ENCODE results near the gene EEF2.
"Not testable (repeated sequence)": the region's sequence is repeated elsewhere in the genome, so short reads cannot be mapped to it uniquely, and the experiment has no call there.

EEF2 gene

DNA sequence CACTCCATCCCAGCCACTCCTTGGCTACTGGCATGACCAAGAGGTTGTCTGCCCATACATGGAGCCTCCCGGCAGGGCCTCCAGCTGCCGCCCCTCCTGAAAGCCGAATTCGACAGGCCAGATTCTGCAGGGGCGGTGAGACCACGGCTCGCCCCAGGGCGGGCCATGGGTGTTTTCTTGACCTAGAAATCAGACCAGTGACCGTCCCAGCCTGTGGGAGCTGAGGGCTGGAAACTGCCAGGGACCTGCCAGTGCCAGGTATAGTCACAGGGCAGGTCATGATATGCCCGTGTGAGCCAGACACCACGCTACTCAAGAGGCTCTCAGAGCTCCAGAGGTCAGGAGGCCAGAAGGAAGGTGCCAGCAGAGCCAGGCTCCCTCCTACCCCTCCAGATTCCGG, 31.2 kb downstream of the EEF2 start:
- Histone ChIP-seq H3K4me3 (ENCODE audit: low read length, poor library complexity, severe bottlenecking) (no peak overlapping the region), H3K27me3 (ENCODE audit: insufficient read depth, low read length, poor library complexity, severe bottlenecking) (no peaks in the 10 kb centered on the region), H3K9me3 (ENCODE audit: insufficient read depth, low read depth, low read length) (no peaks in the 10 kb centered on the region), H3K4me2 (ENCODE audit: low read depth, low read length, poor library complexity, severe bottlenecking) (no peak overlapping the region), H4K20me1 (ENCODE audit: insufficient read depth, low read length, poor library complexity, severe bottlenecking) (no peaks in the 10 kb centered on the region), H3K4me1 (ENCODE audit: insufficient read depth, low read length, poor library complexity, severe bottlenecking) (peaks cover 7% of the 10 kb centered on the region), H3F3A (ENCODE audit: low read depth) (no peaks in the 10 kb centered on the region), H3K9me2 (replicated peaks; ENCODE audit: low read depth, low read length) (no peaks in the 10 kb centered on the region), H2AFZ (ENCODE audit: low read length) (no peak overlapping the region), H3K79me2 (ENCODE audit: insufficient read depth, low read length) (peaks cover 10% of the 10 kb centered on the region; the same call in 1 of the 2 replicates), H3K9ac (ENCODE audit: low read depth, low read length, poor library complexity, severe bottlenecking) (no peak overlapping the region), H3K36me3 (ENCODE audit: insufficient read depth, low read length) (no peaks in the 10 kb centered on the region)
- TF ChIP-seq, protein P1, sequence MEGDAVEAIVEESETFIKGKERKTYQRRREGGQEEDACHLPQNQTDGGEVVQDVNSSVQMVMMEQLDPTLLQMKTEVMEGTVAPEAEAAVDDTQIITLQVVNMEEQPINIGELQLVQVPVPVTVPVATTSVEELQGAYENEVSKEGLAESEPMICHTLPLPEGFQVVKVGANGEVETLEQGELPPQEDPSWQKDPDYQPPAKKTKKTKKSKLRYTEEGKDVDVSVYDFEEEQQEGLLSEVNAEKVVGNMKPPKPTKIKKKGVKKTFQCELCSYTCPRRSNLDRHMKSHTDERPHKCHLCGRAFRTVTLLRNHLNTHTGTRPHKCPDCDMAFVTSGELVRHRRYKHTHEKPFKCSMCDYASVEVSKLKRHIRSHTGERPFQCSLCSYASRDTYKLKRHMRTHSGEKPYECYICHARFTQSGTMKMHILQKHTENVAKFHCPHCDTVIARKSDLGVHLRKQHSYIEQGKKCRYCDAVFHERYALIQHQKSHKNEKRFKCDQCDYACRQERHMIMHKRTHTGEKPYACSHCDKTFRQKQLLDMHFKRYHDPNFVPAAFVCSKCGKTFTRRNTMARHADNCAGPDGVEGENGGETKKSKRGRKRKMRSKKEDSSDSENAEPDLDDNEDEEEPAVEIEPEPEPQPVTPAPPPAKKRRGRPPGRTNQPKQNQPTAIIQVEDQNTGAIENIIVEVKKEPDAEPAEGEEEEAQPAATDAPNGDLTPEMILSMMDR (conservative IDR thresholded peaks at IDR 0.05; ENCODE audit: low read length): no peak
- no peak for TF ChIP-seq EZH2phosphoT487 (IDR thresholded peaks at IDR 0.05; ENCODE audit: borderline replicate concordance)

DNA sequence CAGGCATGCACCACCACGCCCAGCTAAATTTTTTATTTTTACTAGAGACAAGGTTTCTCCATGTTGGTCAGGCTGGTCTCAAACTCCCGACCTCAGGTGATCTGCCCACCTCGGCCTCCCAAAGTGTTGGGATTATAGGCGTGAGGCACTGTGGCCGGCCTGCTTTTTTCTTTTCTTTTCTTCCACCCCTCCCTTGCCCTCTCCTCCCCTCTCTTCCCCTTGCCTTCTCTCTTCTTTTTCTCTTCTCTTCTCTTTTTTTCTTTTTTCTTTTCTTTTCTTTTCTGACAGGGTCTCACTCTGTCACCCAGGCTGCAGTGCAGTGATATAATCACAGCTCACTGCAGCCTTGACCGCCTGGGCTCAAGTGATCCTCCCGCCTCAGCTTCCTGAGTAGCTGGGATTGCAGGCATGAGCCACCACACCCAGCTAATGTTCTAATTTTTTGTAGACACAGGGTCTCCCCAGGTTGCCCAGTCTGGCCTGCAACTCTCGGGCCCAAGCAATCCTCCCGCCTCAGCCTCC, 32.4 kb downstream of the EEF2 start:
- not testable (repeated sequence) for H3F3A ChIP-seq (ENCODE audit: low read depth); H3K27me3 ChIP-seq (ENCODE audit: insufficient read depth, low read length, poor library complexity, severe bottlenecking); H3K4me3 ChIP-seq (ENCODE audit: low read length, poor library complexity, severe bottlenecking); H3K9me3 ChIP-seq (ENCODE audit: insufficient read depth, low read depth, low read length); H3K9me2 ChIP-seq (replicated peaks; ENCODE audit: low read depth, low read length); H3K36me3 ChIP-seq (ENCODE audit: insufficient read depth, low read length); H2AFZ ChIP-seq (ENCODE audit: low read length); H3K79me2 ChIP-seq (ENCODE audit: insufficient read depth, low read length); H3K9ac ChIP-seq (ENCODE audit: low read depth, low read length, poor library complexity, severe bottlenecking); H3K4me1 ChIP-seq (ENCODE audit: insufficient read depth, low read length, poor library complexity, severe bottlenecking); H4K20me1 ChIP-seq (ENCODE audit: insufficient read depth, low read length, poor library complexity, severe bottlenecking)
- H3K4me2 ChIP-seq (ENCODE audit: low read depth, low read length, poor library complexity, severe bottlenecking): peak overlapping the region; percentile 78

DNA sequence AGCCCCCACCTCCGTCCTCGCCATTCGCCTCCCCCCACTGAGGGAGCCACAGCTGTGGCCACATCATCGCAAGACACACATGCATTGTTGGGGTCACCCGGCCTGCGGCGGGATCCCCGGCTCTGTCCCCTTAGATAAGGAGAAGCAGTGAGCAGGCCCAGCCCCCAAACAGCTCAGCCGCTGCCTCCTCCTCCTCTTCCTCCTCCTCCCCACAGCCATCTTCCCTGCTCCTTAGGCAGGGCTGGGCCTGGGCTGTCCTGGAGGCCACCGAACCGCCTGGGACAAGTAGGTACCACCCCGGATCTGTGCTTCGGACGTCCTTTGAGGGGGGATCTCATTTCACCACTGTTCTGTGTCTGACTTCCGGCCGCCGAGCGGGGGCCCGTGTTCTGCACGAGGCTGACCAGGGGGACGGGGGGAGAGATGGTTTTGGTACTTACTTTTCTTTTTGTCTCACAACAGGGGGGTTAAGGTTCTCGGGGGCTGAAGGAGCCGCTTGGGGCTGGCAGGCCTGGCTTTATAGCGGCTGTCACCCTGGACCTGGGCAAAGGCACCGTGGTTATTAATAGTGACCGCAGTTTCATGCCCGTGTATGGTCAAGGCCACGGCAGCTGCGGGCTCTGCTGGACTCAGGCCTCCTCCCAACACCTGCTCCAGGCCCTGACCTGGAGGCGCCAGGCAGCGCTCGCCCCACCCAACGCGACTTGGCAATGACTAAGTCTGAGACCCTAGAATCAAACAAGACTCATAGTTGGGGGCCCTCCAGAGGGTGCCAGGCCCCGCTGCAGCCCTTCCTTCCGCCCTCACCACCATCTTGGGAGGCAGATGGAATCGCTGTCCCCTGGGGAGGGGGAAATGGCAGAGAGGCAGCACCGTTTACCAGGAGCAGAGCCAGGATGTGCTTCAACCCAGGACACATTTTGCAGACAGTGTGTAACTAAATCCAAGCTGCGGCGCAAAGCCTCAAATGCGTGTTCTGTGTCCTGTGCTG, 34.1 kb downstream of the EEF2 start:
- Histone ChIP-seq H3K79me2 (ENCODE audit: insufficient read depth, low read length) (peaks cover 10% of the 10 kb centered on the region; the same call in 1 of the 2 replicates), H3K4me2 (ENCODE audit: low read depth, low read length, poor library complexity, severe bottlenecking) (peak overlapping the region; percentile 78), H3K36me3 (ENCODE audit: insufficient read depth, low read length) (no peaks in the 10 kb centered on the region), H3K9me2 (replicated peaks; ENCODE audit: low read depth, low read length) (no peaks in the 10 kb centered on the region), H4K20me1 (ENCODE audit: insufficient read depth, low read length, poor library complexity, severe bottlenecking) (no peaks in the 10 kb centered on the region), H3K4me1 (ENCODE audit: insufficient read depth, low read length, poor library complexity, severe bottlenecking) (peaks cover 7% of the 10 kb centered on the region), H3K9me3 (ENCODE audit: insufficient read depth, low read depth, low read length) (no peaks in the 10 kb centered on the region), H3K9ac (ENCODE audit: low read depth, low read length, poor library complexity, severe bottlenecking) (peak overlapping the region; percentile 82), H2AFZ (ENCODE audit: low read length) (peak overlapping the region; percentile 47), H3K4me3 (ENCODE audit: low read length, poor library complexity, severe bottlenecking) (peak overlapping the region; percentile 76), H3K27me3 (ENCODE audit: insufficient read depth, low read length, poor library complexity, severe bottlenecking) (no peaks in the 10 kb centered on the region), H3F3A (ENCODE audit: low read depth) (no peaks in the 10 kb centered on the region)
- TF ChIP-seq EZH2phosphoT487 (IDR thresholded peaks at IDR 0.05; ENCODE audit: borderline replicate concordance): no peak
- TF ChIP-seq, protein P1 (conservative IDR thresholded peaks at IDR 0.05; ENCODE audit: low read length): no peak

All from Loucy (cell line).